Bronchial epithelial cell (primary cell): ENCODE results near the gene PABPN1L. TPM values are rescaled to one million over a fixed set of nuclear protein-coding genes. Genes with fewer than 3 reads are reported as not detected.

Experiments
- DNase-seq: peaks from one replicate; pipeline ENCODE4 v3.0.0-alpha.2; 2010; ENCODE audit warnings: low read depth
- FAIRE-seq: peaks from 2 replicates; lab custom pipeline; 2011; peaks lifted over from hg19 to GRCh38; lab: Jason Lieb, UNC
- H3K27me3 ChIP-seq: 2 replicates; pipeline ENCODE4 v1.5.1; 2011; ENCODE audit warnings: low read length; ENCODE audit not compliant: control insufficient read depth, insufficient read depth
- H3K36me3 ChIP-seq: 2 replicates; pipeline ENCODE4 v1.5.1; 2011; ENCODE audit warnings: low read length; ENCODE audit not compliant: control insufficient read depth, insufficient read depth
- H3K4me3 ChIP-seq: 2 replicates; pipeline ENCODE4 v1.5.1; 2011; ENCODE audit warnings: mild to moderate bottlenecking, low read depth, low read length, control low read depth
- total RNA-seq: library from RNA; depleted of rRNA; stranded (reverse); fragments of >200 nt; gene quantifications from 2 replicates; pipeline ENCODE4 v1.2.1, GENCODE V29; 2014
- TF ChIP-seq, protein P1 (sequence below): IDR thresholded peaks from 2 replicates; pipeline ENCODE4 v1.5.1; 2011; ENCODE audit warnings: mild to moderate bottlenecking, moderate library complexity, low read length, control low read depth, inconsistent platforms; ENCODE audit not compliant: insufficient read depth, severe bottlenecking

The PABPN1L gene
- total RNA-seq, 1 donor from 2014 or later, result not detected

DNA sequence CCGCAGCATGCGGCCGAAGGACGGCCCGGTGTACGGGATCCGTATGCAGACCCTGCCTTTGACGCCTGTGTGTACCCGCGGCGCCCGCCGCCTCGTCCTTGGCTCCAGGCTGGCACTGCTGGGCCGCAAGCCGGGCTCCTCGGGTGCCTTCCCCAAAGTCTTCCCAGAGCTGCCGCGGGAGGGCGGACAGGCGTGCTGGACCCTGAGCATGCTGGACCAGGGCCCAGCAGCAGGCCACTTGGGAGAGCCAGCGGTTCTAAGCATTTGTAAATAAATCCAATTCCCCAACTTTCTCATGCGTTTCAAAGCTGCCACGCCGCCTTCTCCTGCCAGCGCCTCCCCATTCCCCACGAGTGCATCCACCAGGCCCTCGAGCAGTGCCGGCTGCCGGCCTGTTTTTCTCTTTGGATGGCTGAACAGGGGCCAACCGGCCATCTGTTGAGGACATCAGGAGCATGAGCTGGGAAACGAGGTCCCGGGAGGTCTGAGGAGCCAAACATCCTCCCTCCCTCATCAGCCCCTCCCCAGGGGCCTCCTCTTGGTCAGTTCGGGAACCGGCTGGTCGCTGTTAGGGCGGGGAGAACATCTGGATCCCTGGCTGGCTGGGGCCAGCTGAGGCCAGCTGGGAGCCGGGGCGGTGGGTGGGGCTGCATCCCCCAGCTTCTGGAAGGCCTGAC lies 20.5 kb upstream of the PABPN1L start:
- no peaks in the 10 kb centered on the region for H3K36me3 ChIP-seq
- DNase-seq, result no peak
- H3K27me3 ChIP-seq, result no peaks in the 10 kb centered on the region
- FAIRE-seq, result no peak
- no peak overlapping the region for H3K4me3 ChIP-seq
- TF ChIP-seq, protein P1, sequence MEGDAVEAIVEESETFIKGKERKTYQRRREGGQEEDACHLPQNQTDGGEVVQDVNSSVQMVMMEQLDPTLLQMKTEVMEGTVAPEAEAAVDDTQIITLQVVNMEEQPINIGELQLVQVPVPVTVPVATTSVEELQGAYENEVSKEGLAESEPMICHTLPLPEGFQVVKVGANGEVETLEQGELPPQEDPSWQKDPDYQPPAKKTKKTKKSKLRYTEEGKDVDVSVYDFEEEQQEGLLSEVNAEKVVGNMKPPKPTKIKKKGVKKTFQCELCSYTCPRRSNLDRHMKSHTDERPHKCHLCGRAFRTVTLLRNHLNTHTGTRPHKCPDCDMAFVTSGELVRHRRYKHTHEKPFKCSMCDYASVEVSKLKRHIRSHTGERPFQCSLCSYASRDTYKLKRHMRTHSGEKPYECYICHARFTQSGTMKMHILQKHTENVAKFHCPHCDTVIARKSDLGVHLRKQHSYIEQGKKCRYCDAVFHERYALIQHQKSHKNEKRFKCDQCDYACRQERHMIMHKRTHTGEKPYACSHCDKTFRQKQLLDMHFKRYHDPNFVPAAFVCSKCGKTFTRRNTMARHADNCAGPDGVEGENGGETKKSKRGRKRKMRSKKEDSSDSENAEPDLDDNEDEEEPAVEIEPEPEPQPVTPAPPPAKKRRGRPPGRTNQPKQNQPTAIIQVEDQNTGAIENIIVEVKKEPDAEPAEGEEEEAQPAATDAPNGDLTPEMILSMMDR, result no peak

DNA sequence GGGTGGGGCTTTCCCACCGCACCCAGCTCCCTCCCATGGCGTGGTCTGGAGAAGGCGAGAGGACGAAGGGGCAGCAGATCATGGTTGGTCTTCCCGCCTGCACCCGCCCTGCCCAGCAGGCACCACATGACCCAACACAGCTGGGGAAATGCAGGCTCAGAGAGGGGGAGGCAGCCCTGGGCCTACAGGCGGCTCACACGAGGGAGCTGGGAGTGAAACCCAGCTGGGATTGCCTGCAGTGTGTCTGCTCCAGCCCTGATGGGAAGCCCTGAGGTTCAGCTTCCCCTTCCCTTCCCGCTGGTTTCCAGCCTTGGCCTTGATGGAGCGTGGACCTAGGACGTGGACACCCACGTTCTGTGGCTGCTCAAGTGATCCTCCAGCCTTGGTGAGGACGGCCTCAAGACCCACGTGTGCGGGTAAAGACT lies 20.0 kb upstream of the PABPN1L start:
- no peaks in the 10 kb centered on the region for H3K27me3 ChIP-seq

DNA sequence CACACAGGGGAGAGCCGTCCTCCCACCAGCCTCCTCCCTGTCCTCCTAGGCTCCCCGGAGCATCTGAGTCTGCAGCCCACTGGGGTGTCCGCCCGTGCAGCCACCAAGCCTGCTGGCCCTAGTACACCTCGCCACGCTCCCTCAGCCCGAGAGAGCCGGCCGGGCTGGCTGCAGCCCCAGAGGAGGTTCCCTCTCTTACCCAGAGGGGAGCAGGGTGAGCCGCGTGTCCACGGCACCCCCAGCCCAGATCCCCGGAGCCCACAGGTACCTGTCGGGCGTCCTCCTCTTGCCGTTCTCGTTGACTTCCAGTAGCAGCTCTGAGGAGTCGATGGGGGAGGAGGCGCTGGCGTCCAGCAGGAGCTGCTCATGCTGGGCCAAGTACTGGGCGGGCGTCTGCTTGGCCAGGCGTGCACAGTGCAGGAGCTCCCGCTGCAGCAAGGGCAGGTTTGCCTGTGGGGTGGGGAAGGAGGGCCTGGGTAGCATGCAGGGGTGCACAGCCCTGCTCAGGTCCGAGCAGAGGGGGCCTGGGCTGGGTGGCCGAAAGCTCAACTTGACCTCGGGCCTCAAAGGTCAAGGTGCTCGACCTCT lies 19.3 kb upstream of the PABPN1L start:
- no peak for DNase-seq
- TF ChIP-seq, protein P1, result no peak
- no peak overlapping the region for H3K4me3 ChIP-seq
- FAIRE-seq, result no peak
- peaks cover 2% of the 10 kb centered on the region for H3K27me3 ChIP-seq
- H3K36me3 ChIP-seq, result no peaks in the 10 kb centered on the region

More for the DNA sequence above, 20.0 kb upstream of the PABPN1L start:
- no peak for DNase-seq
- TF ChIP-seq, protein P1, result no peak
- FAIRE-seq, result no peak
- no peaks in the 10 kb centered on the region for H3K36me3 ChIP-seq
- H3K4me3 ChIP-seq, result no peak overlapping the region

DNA sequence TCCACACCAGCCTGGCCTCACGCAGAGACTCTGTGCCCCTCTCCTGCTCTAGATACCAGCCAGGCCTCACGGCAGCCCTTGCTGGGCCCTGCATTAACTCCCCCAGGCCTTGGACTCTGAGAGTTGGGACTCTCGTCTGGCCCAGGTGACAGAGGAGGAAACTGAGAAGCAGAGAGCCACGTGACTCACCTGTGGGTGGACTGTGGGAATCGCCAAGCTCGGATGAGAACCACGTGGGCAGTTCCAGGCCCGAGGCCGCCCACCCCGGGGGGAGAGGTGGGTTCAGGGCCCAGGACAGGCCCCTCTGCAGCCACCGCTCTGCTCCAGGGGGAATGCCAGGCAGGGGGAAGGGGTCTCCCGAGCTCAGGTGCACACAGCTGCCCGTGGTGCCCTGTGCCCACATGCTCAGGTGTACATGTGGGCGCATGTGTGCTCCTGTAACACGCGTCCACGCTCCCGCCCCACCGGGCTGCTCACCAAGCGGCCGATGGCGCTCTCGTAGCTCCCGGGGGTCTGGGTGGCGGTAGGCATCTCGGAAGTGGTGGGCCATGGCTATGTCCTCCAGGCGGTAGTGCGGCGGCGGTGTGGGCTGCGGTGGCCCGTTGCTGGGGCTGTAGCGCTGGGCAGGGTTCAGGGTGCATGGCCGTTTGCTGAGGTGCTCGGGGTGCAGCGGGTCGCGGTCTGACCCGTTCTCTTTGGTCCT lies 18.3 kb upstream of the PABPN1L start:
- peaks cover 2% of the 10 kb centered on the region for H3K27me3 ChIP-seq
- H3K36me3 ChIP-seq, result no peaks in the 10 kb centered on the region
- H3K4me3 ChIP-seq, result no peak overlapping the region
- FAIRE-seq (no peak), DNase-seq (no peak)
- TF ChIP-seq, protein P1, result no peak

DNA sequence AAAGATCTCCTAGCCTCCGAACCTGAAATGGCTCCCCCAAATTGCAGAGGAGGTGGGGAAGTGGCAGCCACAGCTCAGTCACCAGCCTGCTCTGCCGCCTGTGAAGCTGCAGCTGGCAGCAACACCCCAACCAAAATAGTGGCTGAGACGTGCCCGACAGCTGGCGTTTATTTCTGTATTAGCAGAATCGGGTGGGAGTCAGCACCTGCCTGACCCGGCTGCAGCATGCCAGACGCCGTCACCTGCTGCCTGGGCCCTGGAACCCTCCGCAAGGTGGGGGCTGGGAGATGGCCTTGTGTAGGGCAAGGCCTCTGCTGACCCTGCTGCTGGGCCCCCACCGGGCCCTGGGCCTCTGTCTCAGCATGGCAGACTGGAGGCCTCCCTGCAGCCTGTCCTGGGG lies 17.5 kb upstream of the PABPN1L start:
- TF ChIP-seq, protein P1, result no peak
- no peak for DNase-seq
- Histone ChIP-seq H3K27me3 (peaks cover 2% of the 10 kb centered on the region), H3K36me3 (no peaks in the 10 kb centered on the region), H3K4me3 (no peak overlapping the region)
- FAIRE-seq, result no peak
